Kidney (tissue), 14 donors: ENCODE data around the gene HIVEP3. TPM values are rescaled to one million over a fixed set of nuclear protein-coding genes. Genes with fewer than 3 reads are reported as not detected.

ENCODE experiments used
- DNase-seq, 5 donors: peaks; one replicate each; pipeline ENCODE4 v3.0.0-alpha.2; 2013 to 2020
- FAIRE-seq: peaks from 2 replicates; lab custom pipeline; 2012; peaks lifted over from hg19 to GRCh38; lab: Jason Lieb, UNC
- H3K27ac ChIP-seq, 2 donors: one replicate each; pipeline ENCODE4 v1.7.0; 2013; ENCODE audit warnings: low read depth in 2 of 2, low read length in 2 of 2, inconsistent platforms in 1 of 2
- H3K27me3 ChIP-seq: one replicate; pipeline ENCODE4 v1.7.1; 2013; ENCODE audit warnings: low read length, inconsistent platforms; ENCODE audit not compliant: control insufficient read depth, insufficient read depth
- H3K36me3 ChIP-seq, 3 donors: one replicate each; pipeline versions ENCODE4 v1.7.0 to v1.7.1; 2013; ENCODE audit warnings: low read length in 3 of 3, control low read depth in 1 of 3, inconsistent platforms in 1 of 3; ENCODE audit not compliant: insufficient read depth in 3 of 3, control insufficient read depth in 2 of 3
- H3K4me1 ChIP-seq, 3 donors: one replicate each; pipeline versions ENCODE4 v1.7.0 to v1.7.1; 2013; ENCODE audit warnings: low read length in 3 of 3, inconsistent platforms in 1 of 3, low read depth in 1 of 3; ENCODE audit not compliant: control insufficient read depth in 2 of 3, insufficient read depth in 2 of 3
- H3K4me3 ChIP-seq, 3 donors: one replicate each; pipeline versions ENCODE4 v1.7.0 to v1.8.1; 2013; ENCODE audit warnings: low read length in 3 of 3, control low read depth in 1 of 3, inconsistent platforms in 1 of 3
- H3K9ac ChIP-seq, 3 donors: one replicate each; pipeline versions ENCODE4 v1.7.0 to v1.7.1; 2013; ENCODE audit warnings: low read length in 3 of 3, control low read depth in 1 of 3, inconsistent platforms in 1 of 3
- H3K9me3 ChIP-seq, 3 donors: one replicate each; pipeline versions ENCODE4 v1.7.0 to v1.7.1; 2013; ENCODE audit warnings: low read length in 3 of 3, control low read depth in 1 of 3, inconsistent platforms in 1 of 3; ENCODE audit not compliant: control insufficient read depth in 2 of 3, insufficient read depth in 1 of 3
- CTCF ChIP-seq: IDR thresholded peaks from 3 replicates; pipeline ENCODE4 v1.5.1; 2012; ENCODE audit warnings: mild to moderate bottlenecking, moderate library complexity, borderline replicate concordance; ENCODE audit not compliant: insufficient read depth; ENCODE audit errors: extremely low read depth
- intact Hi-C: fragments of 100-400 bp; cut with DNase I; formaldehyde crosslinking; loops from one replicate; pipeline ENCODE4 v1.11.1; 2022
- polyA plus RNA-seq: library from polyadenylated mRNA; stranded (reverse); fragments of 350-450 nt; fragmentation: Illumina TruSeq; extraction: RNeasy Lipid Tissue Mini Kit (QIAGEN cat#74804); gene quantifications from one replicate; pipeline ENCODE4 v1.2.3, GENCODE V29; 2014; ENCODE audit warnings: low read depth, low replicate concordance; ENCODE audit not compliant: insufficient read depth
- total RNA-seq: library from RNA; stranded (reverse); fragmentation: NEBNext Ultra II Directional; extraction: Animal tissue kit (Norgen Biotek cat#: 25700); gene quantifications from one replicate; pipeline ENCODE4 v1.2.1, GENCODE V29; 2021
- donor health status: control.
- donor health status: control.
- donor health status: control.
- donor health status: control.
- donor health status: control.
- donor health status: DM: yes; HTN: yes; CAD: no.
- donor health status: Normal renal cell carcinoma (clear cell type).

HIVEP3 gene
- total and polyA plus RNA-seq, 2 donors from 2014 or later, result 3.5 to 11.0 TPM

GRCh38 chr1:41901551-41901950, 17.2 kb downstream of the HIVEP3 start:
- intact Hi-C loops, result no loop called here
- FAIRE-seq (no peak), DNase-seq (no peak)
- no peak for TF ChIP-seq CTCF
- no peak overlapping the region for H3K4me3 ChIP-seq
- H3K4me1 ChIP-seq, result peaks cover 0 to 21% (median 5%) of the 10 kb centered on the region in 3 donors
- no peak overlapping the region for H3K9ac ChIP-seq
- no peaks in the 10 kb centered on the region for H3K36me3 ChIP-seq
- peak overlapping the region; percentile 18 to 49 for H3K27ac ChIP-seq
- H3K9me3 ChIP-seq, result no peaks in the 10 kb centered on the region
- H3K27me3 ChIP-seq, result no peaks in the 10 kb centered on the region

GRCh38 chr1:41900603-41901444, 17.9 kb downstream of the HIVEP3 start:
- peaks cover 0 to 21% (median 5%) of the 10 kb centered on the region in 3 donors for H3K4me1 ChIP-seq
- H3K27ac ChIP-seq, result no peak overlapping the region
- no peak overlapping the region for H3K9ac ChIP-seq
- no peak for FAIRE-seq
- TF ChIP-seq CTCF, result no peak
- H3K27me3 ChIP-seq, result no peaks in the 10 kb centered on the region
- no peak overlapping the region for H3K4me3 ChIP-seq
- H3K9me3 ChIP-seq, result no peaks in the 10 kb centered on the region
- no peak for DNase-seq
- no peaks in the 10 kb centered on the region for H3K36me3 ChIP-seq
- intact Hi-C loops, result no loop called here

- TF ChIP-seq CTCF, result no peak
- peaks cover 0 to 24% (median 5%) of the 10 kb centered on the region in 3 donors for H3K4me1 ChIP-seq
- H3K27me3 ChIP-seq, result no peaks in the 10 kb centered on the region
- H3K27ac ChIP-seq, result peak overlapping the region in 1 of 2 donors; percentile 1
- H3K4me3 ChIP-seq, result no peak overlapping the region
- H3K9me3 ChIP-seq, result no peaks in the 10 kb centered on the region
- FAIRE-seq, result no peak
- H3K36me3 ChIP-seq, result no peaks in the 10 kb centered on the region
- peak in 1 of 5 donors; percentile 76 for DNase-seq
- intact Hi-C loops, result no loop called here
- H3K9ac ChIP-seq, result no peak overlapping the region
Observed at GRCh38 chr1:41898191-41898713, 20.5 kb downstream of the HIVEP3 start.
